SK-N-SH (cell line): Measurements from ENCODE around the gene WIPF2. TPM values are rescaled to one million over a fixed set of nuclear protein-coding genes. Genes with fewer than 3 reads are reported as not detected.

Source experiments
- CTCF ChIP-seq: fragments of 200-600 bp; sonication (generic); IDR thresholded peaks from 2 replicates; pipeline ENCODE4 v1.6.1; 2017; ENCODE audit warnings: antibody characterized with exemption, mild to moderate bottlenecking, moderate library complexity
- EP300 ChIP-seq, 2 experiments: IDR thresholded peaks; 2 replicates each; pipeline versions ENCODE4 v1.4.0 to v1.6.1; 2012; ENCODE audit warnings: borderline replicate concordance in 1 of 2, low read depth in 1 of 2, low read length in 1 of 2
- FOXJ3 ChIP-seq: sonication (generic); formaldehyde crosslinking; IDR thresholded peaks from 2 replicates; pipeline ENCODE4 v1.5.1; 2020; ENCODE audit warnings: mild to moderate bottlenecking, missing genetic modification reagents
- IRF3 ChIP-seq: fragments of 150-350 bp; IDR thresholded peaks from 2 replicates; pipeline ENCODE4 v1.6.1; 2016; ENCODE audit warnings: mild to moderate bottlenecking, low read depth, low read length
- JUND ChIP-seq: IDR thresholded peaks from 2 replicates; pipeline ENCODE4 v1.4.0; 2012
- MXI1 ChIP-seq: IDR thresholded peaks from 2 replicates; pipeline ENCODE4 v1.6.1; 2012; ENCODE audit warnings: mild to moderate bottlenecking, low read depth, low read length, improper control_type of control experiment
- NFIC ChIP-seq: IDR thresholded peaks from 2 replicates; pipeline ENCODE4 v1.4.0; 2012; ENCODE audit warnings: borderline replicate concordance
- POLR2AphosphoS5 ChIP-seq: IDR thresholded peaks from 2 replicates; pipeline ENCODE4 v1.6.1; 2012; ENCODE audit warnings: low read depth, low read length
- RAD21 ChIP-seq: IDR thresholded peaks from 2 replicates; pipeline ENCODE4 v1.6.1; 2012; ENCODE audit warnings: mild to moderate bottlenecking, low read length
- REST ChIP-seq: IDR thresholded peaks from 2 replicates; pipeline ENCODE4 v1.6.1; 2012; ENCODE audit warnings: mild to moderate bottlenecking, low read depth, low read length, moderate library complexity
- RXRA ChIP-seq: IDR thresholded peaks from 2 replicates; pipeline ENCODE4 v1.4.0; 2012; ENCODE audit warnings: low read depth, mild to moderate bottlenecking, borderline replicate concordance
- SMC3 ChIP-seq: IDR thresholded peaks from 2 replicates; pipeline ENCODE4 v1.6.1; 2012; ENCODE audit warnings: low read depth, low read length, improper control_type of control experiment
- TAF1 ChIP-seq: IDR thresholded peaks from 2 replicates; pipeline ENCODE4 v1.6.1; 2012; ENCODE audit warnings: low read depth, mild to moderate bottlenecking, low read length, moderate library complexity, borderline replicate concordance
- ZBTB33 ChIP-seq: IDR thresholded peaks from 2 replicates; pipeline ENCODE4 v1.4.0; 2012; ENCODE audit warnings: low read depth, borderline replicate concordance
- polyA plus RNA-seq, 3 experiments: library from polyadenylated mRNA; depleted of rRNA; stranded (reverse); fragments of >200 nt; gene quantifications; 2 replicates each; pipeline ENCODE4 v1.2.3, GENCODE V29; 2012

WIPF2 gene
- polyA plus RNA-seq, 1 of the 3 experiments (the other 2 are of a cell fraction), result 6.8 TPM

- TF ChIP-seq REST (no peak), RXRA (no peak), SMC3 (no peak), FOXJ3 (no peak), NFIC (0 out of 2 replicates have a peak, but pooled peaks have one; percentile 14), CTCF (no peak), ZBTB33 (no peak), JUND (no peak), POLR2AphosphoS5 (no peak), IRF3 (no peak), RAD21 (no peak), MXI1 (peak; percentile 75), TAF1 (no peak), EP300 (IDR thresholded peaks at IDR 0.05; ENCODE audit: borderline replicate concordance in 1 of 2, low read depth in 1 of 2, low read length in 1 of 2) (no peak)
Measured at GRCh38 chr17:40322358-40323315, 103.5 kb downstream of the WIPF2 start (continued).
